Measurements from ENCODE around the gene MARVELD1.

Gene MARVELD1

DNA sequence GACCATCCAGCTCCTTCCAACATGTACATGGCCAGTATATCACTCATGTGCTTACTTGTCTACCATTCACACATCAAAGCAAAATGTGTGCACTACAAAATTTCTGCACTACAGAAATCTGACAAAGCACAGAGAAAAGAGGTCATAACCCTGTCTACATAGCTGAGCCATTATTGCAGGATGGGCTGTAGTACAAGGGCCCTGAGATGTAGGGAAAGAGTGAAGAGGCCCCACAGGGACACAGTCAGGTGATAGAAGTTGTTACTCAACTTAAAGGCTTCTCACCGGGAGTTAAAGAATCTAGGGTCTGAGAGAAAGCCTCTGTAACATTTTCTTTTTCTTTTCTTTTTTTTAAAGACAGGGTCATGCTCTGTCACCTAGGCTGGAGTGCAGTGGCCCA is 44.0 kb upstream of the MARVELD1 start:
- Histone ChIP-seq H3K27me3 (ENCODE audit: insufficient read depth, low read length) (no peaks in the 10 kb centered on the region), H2BK5ac (ENCODE audit: low read depth, low read length, poor library complexity) (no peak overlapping the region), H3K4ac (ENCODE audit: low read depth, low read length) (no peak overlapping the region), H3K4me1 (ENCODE audit: control insufficient read depth in 1 of 2, insufficient read depth in 2 of 2, low read length in 2 of 2) (peaks cover 0 to 7% of the 10 kb centered on the region in 2 experiments), H3K36me3 (ENCODE audit: control insufficient read depth in 1 of 2, insufficient read depth in 2 of 2, low read length in 2 of 2) (peaks cover 23 to 32% of the 10 kb centered on the region in 2 experiments), H3K4me2 (ENCODE audit: low read length) (no peak overlapping the region), H2AK5ac (ENCODE audit: low read length) (no peak overlapping the region), H2BK120ac (ENCODE audit: insufficient read depth, low read length, poor library complexity) (no peak overlapping the region), H3K4me3 (ENCODE audit: low read depth, low read length) (no peak overlapping the region), H4K8ac (ENCODE audit: low read depth, low read length) (no peak overlapping the region), H3K23ac (ENCODE audit: low read length) (no peak overlapping the region), H4K91ac (ENCODE audit: low read depth, low read length) (no peak overlapping the region), H2BK12ac (ENCODE audit: low read length) (no peak overlapping the region), H3K27ac (ENCODE audit: low read depth, low read length) (no peak overlapping the region), H3K9me3 (ENCODE audit: insufficient read depth, low read depth, low read length) (no peaks in the 10 kb centered on the region), H3K18ac (ENCODE audit: low read length) (no peak overlapping the region), H3K14ac (ENCODE audit: low read length) (no peak overlapping the region), H2AFZ (ENCODE audit: insufficient read depth, low read length, poor library complexity) (no peak overlapping the region), H4K12ac (ENCODE audit: low read depth, low read length) (no peak overlapping the region), H3K79me1 (ENCODE audit: low read length) (no peaks in the 10 kb centered on the region), H3K79me2 (ENCODE audit: control insufficient read depth, insufficient read depth, low read length, poor library complexity) (no peaks in the 10 kb centered on the region), H3K9ac (ENCODE audit: low read length) (no peak overlapping the region)
- no CpG with 5 or more reads among the region's 1 CpG for WGBS (ENCODE audit: extremely low coverage, insufficient coverage, insufficient read length)
- no peak for DNase-seq

DNA sequence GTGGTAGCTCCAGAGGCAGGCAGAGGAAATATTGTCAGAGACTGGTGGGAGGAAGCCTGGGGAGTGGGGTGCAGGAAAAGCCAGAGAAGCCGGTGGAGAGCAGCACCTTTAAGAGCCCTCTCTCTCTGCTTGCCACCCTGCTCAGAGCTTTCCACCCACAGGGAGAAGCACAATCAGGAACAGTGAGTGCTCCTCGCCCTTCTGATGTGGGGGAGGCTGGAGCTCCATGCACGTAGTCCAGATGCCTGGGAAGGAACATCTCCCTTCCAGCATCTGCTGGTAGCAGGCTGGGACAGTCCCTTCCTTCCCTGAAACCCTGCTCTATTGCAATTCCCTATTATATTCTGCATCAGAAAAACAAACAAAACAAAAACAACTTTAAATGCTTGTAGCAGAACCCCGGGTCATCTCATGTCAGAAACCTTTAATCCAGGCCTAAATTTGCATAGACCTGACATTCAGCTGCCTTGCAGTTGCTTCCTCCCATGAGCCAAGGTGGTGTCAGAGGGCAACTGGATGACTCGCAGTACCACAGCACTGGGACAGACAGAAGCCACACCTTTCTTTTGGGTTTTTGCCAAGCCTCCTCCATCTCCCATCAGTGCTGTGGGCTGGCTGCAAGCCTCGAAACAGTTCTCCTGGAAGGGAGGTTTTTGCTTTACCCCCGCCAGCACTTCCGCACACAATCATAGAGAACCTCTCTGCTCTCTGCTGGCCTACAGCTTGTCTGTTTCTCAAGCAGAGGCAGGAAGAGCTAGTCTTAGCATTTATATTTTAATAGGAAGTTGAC is 39.6 kb upstream of the MARVELD1 start:
- WGBS (ENCODE audit: extremely low coverage, insufficient coverage, insufficient read length) = no CpG with 5 or more reads among the region's 8 CpGs
- DNase-seq = no peak
- Histone ChIP-seq H2BK5ac (ENCODE audit: low read depth, low read length, poor library complexity) (no peak overlapping the region), H3K9me3 (ENCODE audit: insufficient read depth, low read depth, low read length) (no peaks in the 10 kb centered on the region), H3K9ac (ENCODE audit: low read length) (no peak overlapping the region), H3K23ac (ENCODE audit: low read length) (no peak overlapping the region), H3K27ac (ENCODE audit: low read depth, low read length) (no peak overlapping the region), H4K12ac (ENCODE audit: low read depth, low read length) (no peak overlapping the region), H3K18ac (ENCODE audit: low read length) (no peak overlapping the region), H3K79me2 (ENCODE audit: control insufficient read depth, insufficient read depth, low read length, poor library complexity) (no peaks in the 10 kb centered on the region), H3K4me1 (ENCODE audit: control insufficient read depth in 1 of 2, insufficient read depth in 2 of 2, low read length in 2 of 2) (peaks cover 0 to 4% of the 10 kb centered on the region in 2 experiments), H4K91ac (ENCODE audit: low read depth, low read length) (no peak overlapping the region), H3K27me3 (ENCODE audit: insufficient read depth, low read length) (no peaks in the 10 kb centered on the region), H2BK120ac (ENCODE audit: insufficient read depth, low read length, poor library complexity) (no peak overlapping the region), H4K8ac (ENCODE audit: low read depth, low read length) (no peak overlapping the region), H3K4ac (ENCODE audit: low read depth, low read length) (no peak overlapping the region), H2AFZ (ENCODE audit: insufficient read depth, low read length, poor library complexity) (no peak overlapping the region), H2BK12ac (ENCODE audit: low read length) (no peak overlapping the region), H3K79me1 (ENCODE audit: low read length) (no peaks in the 10 kb centered on the region), H3K4me3 (ENCODE audit: low read depth, low read length) (no peak overlapping the region), H3K36me3 (ENCODE audit: control insufficient read depth in 1 of 2, insufficient read depth in 2 of 2, low read length in 2 of 2) (peaks cover 33 to 38% of the 10 kb centered on the region in 2 experiments), H2AK5ac (ENCODE audit: low read length) (no peak overlapping the region), H3K14ac (ENCODE audit: low read length) (no peak overlapping the region), H3K4me2 (ENCODE audit: low read length) (no peak overlapping the region)

DNA sequence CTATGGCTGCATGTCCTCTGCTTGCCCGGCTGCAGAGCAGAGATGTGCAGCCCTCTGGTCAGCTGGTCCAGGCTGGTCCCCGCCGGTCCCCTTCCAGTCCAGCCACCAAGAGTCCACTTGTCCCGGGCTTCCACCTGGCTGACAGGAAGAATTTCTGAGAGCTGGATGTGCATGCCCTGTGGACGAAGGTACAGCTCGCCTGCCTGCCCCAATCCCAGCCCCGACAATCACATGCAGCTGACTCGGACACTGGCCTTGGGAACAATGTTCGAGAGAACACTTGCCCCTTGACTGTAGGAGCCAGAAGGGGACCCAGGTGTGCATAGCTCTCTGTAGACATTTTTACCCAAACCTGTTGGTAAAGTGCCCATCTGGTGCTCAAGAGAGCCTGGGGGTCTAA is 38.3 kb upstream of the MARVELD1 start:
- no peak overlapping the region for H2AK5ac ChIP-seq (ENCODE audit: low read length)
- H3K14ac ChIP-seq (ENCODE audit: low read length) = no peak overlapping the region
- no peaks in the 10 kb centered on the region for H3K9me3 ChIP-seq (ENCODE audit: insufficient read depth, low read depth, low read length)
- H2BK5ac ChIP-seq (ENCODE audit: low read depth, low read length, poor library complexity) = no peak overlapping the region
- no peak overlapping the region for H3K18ac ChIP-seq (ENCODE audit: low read length)
- no peaks in the 10 kb centered on the region for H3K27me3 ChIP-seq (ENCODE audit: insufficient read depth, low read length)
- H3K4ac ChIP-seq (ENCODE audit: low read depth, low read length) = no peak overlapping the region
- H4K91ac ChIP-seq (ENCODE audit: low read depth, low read length) = no peak overlapping the region
- no peak for DNase-seq
- H3K9ac ChIP-seq (ENCODE audit: low read length) = no peak overlapping the region
- no peak overlapping the region for H2BK120ac ChIP-seq (ENCODE audit: insufficient read depth, low read length, poor library complexity)
- no CpG with 5 or more reads among the region's 9 CpGs for WGBS (ENCODE audit: extremely low coverage, insufficient coverage, insufficient read length)
- no peak overlapping the region for H3K27ac ChIP-seq (ENCODE audit: low read depth, low read length)
- H3K4me2 ChIP-seq (ENCODE audit: low read length) = no peak overlapping the region
- H3K23ac ChIP-seq (ENCODE audit: low read length) = no peak overlapping the region
- no peaks in the 10 kb centered on the region for H3K4me1 ChIP-seq (ENCODE audit: control insufficient read depth in 1 of 2, insufficient read depth in 2 of 2, low read length in 2 of 2)
- H3K4me3 ChIP-seq (ENCODE audit: low read depth, low read length) = no peak overlapping the region
- H3K79me2 ChIP-seq (ENCODE audit: control insufficient read depth, insufficient read depth, low read length, poor library complexity) = peaks cover 2% of the 10 kb centered on the region
- H2BK12ac ChIP-seq (ENCODE audit: low read length) = no peak overlapping the region
- no peak overlapping the region for H4K12ac ChIP-seq (ENCODE audit: low read depth, low read length)
- H4K8ac ChIP-seq (ENCODE audit: low read depth, low read length) = no peak overlapping the region
- H3K36me3 ChIP-seq (ENCODE audit: control insufficient read depth in 1 of 2, insufficient read depth in 2 of 2, low read length in 2 of 2) = peaks cover 36 to 44% of the 10 kb centered on the region in 2 experiments
- H3K79me1 ChIP-seq (ENCODE audit: low read length) = no peaks in the 10 kb centered on the region
- no peak overlapping the region for H2AFZ ChIP-seq (ENCODE audit: insufficient read depth, low read length, poor library complexity)

DNA sequence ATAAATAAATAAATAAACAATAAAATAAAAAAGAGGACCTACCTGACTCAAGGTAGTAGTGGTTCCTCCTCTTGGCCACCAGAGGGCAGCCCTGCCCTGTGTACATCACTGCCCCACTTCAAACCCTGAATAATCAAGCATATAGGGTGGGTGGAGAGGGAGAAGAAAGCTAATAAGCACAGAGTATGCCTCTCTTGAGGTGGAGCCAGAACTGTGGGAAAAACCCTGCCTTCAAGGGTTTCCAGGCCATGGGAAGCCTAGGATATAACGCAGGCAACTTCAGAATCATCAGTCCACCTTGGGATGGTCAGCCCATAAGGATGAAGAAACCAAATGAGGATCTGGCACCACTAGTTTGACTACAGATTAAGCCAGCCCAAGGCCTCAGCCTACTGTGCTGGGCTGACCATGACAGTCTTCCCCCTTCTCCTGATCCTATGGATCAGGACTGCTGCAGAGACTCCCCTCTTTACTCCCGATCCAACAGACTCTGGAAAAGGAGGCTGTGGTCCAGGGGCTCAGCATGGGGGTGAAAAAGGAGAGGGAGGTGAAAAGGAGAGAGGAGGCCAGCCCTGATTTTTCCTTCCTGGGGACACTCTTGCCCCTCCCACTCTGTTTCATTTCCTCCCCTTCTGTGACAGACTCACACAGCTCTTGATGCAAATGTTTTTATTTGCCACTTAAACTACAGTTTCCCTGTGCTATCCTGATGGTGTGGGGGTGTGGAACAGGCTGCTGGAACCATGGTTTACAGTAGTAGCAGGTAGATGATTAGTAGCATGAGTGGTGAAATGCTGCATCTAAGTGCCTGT is 36.6 kb upstream of the MARVELD1 start:
- no peak overlapping the region for H3K14ac ChIP-seq (ENCODE audit: low read length)
- no peak overlapping the region for H3K9ac ChIP-seq (ENCODE audit: low read length)
- H2BK120ac ChIP-seq (ENCODE audit: insufficient read depth, low read length, poor library complexity) = no peak overlapping the region
- no CpG with 5 or more reads among the region's 2 CpGs for WGBS (ENCODE audit: extremely low coverage, insufficient coverage, insufficient read length)
- no peak overlapping the region for H3K4me2 ChIP-seq (ENCODE audit: low read length)
- H4K8ac ChIP-seq (ENCODE audit: low read depth, low read length) = no peak overlapping the region
- H2BK12ac ChIP-seq (ENCODE audit: low read length) = no peak overlapping the region
- H3K27me3 ChIP-seq (ENCODE audit: insufficient read depth, low read length) = no peaks in the 10 kb centered on the region
- H2BK5ac ChIP-seq (ENCODE audit: low read depth, low read length, poor library complexity) = no peak overlapping the region
- H3K79me1 ChIP-seq (ENCODE audit: low read length) = no peaks in the 10 kb centered on the region
- H4K12ac ChIP-seq (ENCODE audit: low read depth, low read length) = no peak overlapping the region
- no peak overlapping the region for H3K23ac ChIP-seq (ENCODE audit: low read length)
- H3K18ac ChIP-seq (ENCODE audit: low read length) = no peak overlapping the region
- H3K79me2 ChIP-seq (ENCODE audit: control insufficient read depth, insufficient read depth, low read length, poor library complexity) = peaks cover 2% of the 10 kb centered on the region
- peaks cover 36 to 41% of the 10 kb centered on the region in 2 experiments for H3K36me3 ChIP-seq (ENCODE audit: control insufficient read depth in 1 of 2, insufficient read depth in 2 of 2, low read length in 2 of 2)
- no peaks in the 10 kb centered on the region for H3K4me1 ChIP-seq (ENCODE audit: control insufficient read depth in 1 of 2, insufficient read depth in 2 of 2, low read length in 2 of 2)
- peak; percentile 31 to 68 for DNase-seq
- no peak overlapping the region for H3K4me3 ChIP-seq (ENCODE audit: low read depth, low read length)
- no peak overlapping the region for H3K4ac ChIP-seq (ENCODE audit: low read depth, low read length)
- no peak overlapping the region for H4K91ac ChIP-seq (ENCODE audit: low read depth, low read length)
- no peaks in the 10 kb centered on the region for H3K9me3 ChIP-seq (ENCODE audit: insufficient read depth, low read depth, low read length)
- H2AFZ ChIP-seq (ENCODE audit: insufficient read depth, low read length, poor library complexity) = no peak overlapping the region
- no peak overlapping the region for H2AK5ac ChIP-seq (ENCODE audit: low read length)
- no peak overlapping the region for H3K27ac ChIP-seq (ENCODE audit: low read depth, low read length)

Data from trophoblast cell (in vitro differentiated cells and primary cell).